ENCODE data around the gene ZFYVE1. TPM values are rescaled to one million over a fixed set of nuclear protein-coding genes. Genes with fewer than 3 reads are reported as not detected.

Gene ZFYVE1
- total RNA-seq, 4 donors from 2014 or later = 7.1 to 21.7 (median 17.5) TPM

DNA sequence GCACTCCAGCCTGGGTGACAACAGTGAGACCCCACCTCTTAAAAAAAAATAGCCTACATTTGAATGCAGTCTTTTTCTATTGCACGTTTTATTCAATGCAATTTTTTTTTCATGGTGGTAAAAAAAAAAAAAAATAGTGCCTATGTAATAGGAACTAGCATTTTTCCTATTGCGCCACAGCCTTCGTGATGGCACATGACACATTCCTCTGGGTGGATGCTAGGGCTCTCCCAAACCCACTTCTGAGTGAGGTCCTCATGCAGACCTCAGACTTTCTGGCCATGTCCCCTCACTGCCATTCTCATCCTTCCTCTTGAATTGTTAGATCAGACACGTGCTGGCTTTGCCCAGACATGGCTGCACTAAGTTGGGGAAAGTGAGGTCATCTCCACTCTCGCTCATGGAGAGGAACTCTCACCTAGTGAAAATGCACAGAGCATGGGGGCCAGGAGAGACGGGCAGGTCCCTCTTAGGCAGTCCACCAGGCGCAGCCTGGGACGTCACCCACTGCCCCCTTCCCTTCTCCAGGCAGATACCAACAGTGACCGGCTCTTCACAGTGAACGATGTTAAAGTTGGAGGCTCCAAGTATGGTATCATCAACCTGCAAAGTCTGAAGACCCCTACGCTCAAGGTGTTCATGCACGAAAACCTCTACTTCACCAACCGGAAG, 81.4 kb downstream of the ZFYVE1 start:
- 85 to 94% methylated on average over 3 to 13 of the region's 13 CpGs for WGBS, 2 donors (ENCODE audit: low coverage in 1 of 2)
- intact Hi-C loops (cut with DNase I; ENCODE audit: low total_unique reads) (no loop called here), in situ Hi-C loops (cut with MboI; ENCODE audit: low pct_ligation_motif_present in 1 of 4, low pct_unique_long_range_greater_than_20kb in 1 of 4, low sequenced_read_pairs in 3 of 4) (loop anchor here in 2 of 4 donors (10.0 kb wide), 1 partner anchor 431 kb away; no protein-coding TSS in a partner anchor)
- no peaks in the 10 kb centered on the region for H3K9me3 ChIP-seq
- H3K27ac ChIP-seq = no peak overlapping the region
- TF ChIP-seq POLR2A (IDR thresholded peaks at IDR 0.05) (no peak), EP300 (IDR thresholded peaks at IDR 0.05; ENCODE audit: low read depth) (no peak), POLR2AphosphoS5 (IDR thresholded peaks at IDR 0.05) (no peak)
- TF ChIP-seq, protein P1, sequence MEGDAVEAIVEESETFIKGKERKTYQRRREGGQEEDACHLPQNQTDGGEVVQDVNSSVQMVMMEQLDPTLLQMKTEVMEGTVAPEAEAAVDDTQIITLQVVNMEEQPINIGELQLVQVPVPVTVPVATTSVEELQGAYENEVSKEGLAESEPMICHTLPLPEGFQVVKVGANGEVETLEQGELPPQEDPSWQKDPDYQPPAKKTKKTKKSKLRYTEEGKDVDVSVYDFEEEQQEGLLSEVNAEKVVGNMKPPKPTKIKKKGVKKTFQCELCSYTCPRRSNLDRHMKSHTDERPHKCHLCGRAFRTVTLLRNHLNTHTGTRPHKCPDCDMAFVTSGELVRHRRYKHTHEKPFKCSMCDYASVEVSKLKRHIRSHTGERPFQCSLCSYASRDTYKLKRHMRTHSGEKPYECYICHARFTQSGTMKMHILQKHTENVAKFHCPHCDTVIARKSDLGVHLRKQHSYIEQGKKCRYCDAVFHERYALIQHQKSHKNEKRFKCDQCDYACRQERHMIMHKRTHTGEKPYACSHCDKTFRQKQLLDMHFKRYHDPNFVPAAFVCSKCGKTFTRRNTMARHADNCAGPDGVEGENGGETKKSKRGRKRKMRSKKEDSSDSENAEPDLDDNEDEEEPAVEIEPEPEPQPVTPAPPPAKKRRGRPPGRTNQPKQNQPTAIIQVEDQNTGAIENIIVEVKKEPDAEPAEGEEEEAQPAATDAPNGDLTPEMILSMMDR (IDR thresholded peaks at IDR 0.05) = no peak
- DNase-seq = no peak
- H3K36me3 ChIP-seq = peaks cover 0 to 20% (median 7%) of the 10 kb centered on the region in 4 donors
- no peaks in the 10 kb centered on the region for H3K4me1 ChIP-seq
- no peak overlapping the region for H3K4me3 ChIP-seq
- no peaks in the 10 kb centered on the region for H3K27me3 ChIP-seq

DNA sequence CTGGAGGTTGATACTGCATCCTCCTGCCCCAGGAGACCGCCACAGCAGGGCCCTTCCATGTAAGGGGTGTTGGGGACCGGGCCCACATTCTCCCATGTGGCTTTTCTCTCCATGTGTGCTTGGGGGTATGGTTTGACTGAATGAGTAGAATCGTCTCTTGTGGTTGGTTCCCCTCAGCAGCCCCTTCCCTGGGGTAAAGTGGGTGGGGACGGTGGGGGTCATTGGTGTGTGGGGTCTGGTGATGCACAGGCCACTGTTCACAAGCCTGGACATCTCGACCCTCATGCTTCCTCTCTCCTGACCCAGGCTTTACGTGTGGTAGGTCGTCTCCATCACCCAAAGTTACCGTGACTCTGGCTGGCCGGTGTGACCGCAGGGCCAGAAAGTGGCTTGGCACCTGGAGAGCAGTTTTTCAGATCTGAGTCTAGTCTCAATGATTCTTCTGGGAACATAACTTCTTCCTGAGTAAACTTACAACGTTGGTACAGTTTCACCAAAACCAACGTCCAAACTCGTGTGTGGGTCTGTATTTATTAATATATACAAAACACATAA, 83.0 kb downstream of the ZFYVE1 start:
- 82 to 87% methylated on average over 5 to 13 of the region's 13 CpGs for WGBS, 2 donors (ENCODE audit: low coverage in 1 of 2)
- H3K4me3 ChIP-seq = no peak overlapping the region
- TF ChIP-seq POLR2AphosphoS5 (IDR thresholded peaks at IDR 0.05) (no peak), POLR2A (IDR thresholded peaks at IDR 0.05) (no peak), EP300 (IDR thresholded peaks at IDR 0.05; ENCODE audit: low read depth) (no peak)
- TF ChIP-seq, protein P1 (IDR thresholded peaks at IDR 0.05) = no peak
- H3K27me3 ChIP-seq = no peaks in the 10 kb centered on the region
- in situ Hi-C loops (cut with MboI; ENCODE audit: low pct_ligation_motif_present in 1 of 4, low pct_unique_long_range_greater_than_20kb in 1 of 4, low sequenced_read_pairs in 3 of 4) (loop anchor here in 2 of 4 donors (10.0 kb wide), 1 partner anchor 429 kb away; no protein-coding TSS in a partner anchor), intact Hi-C loops (cut with DNase I; ENCODE audit: low total_unique reads) (no loop called here)
- no peaks in the 10 kb centered on the region for H3K9me3 ChIP-seq
- no peak for DNase-seq
- H3K4me1 ChIP-seq = no peaks in the 10 kb centered on the region
- no peak overlapping the region for H3K27ac ChIP-seq
- peaks cover 0 to 20% (median 7%) of the 10 kb centered on the region in 4 donors for H3K36me3 ChIP-seq

DNA sequence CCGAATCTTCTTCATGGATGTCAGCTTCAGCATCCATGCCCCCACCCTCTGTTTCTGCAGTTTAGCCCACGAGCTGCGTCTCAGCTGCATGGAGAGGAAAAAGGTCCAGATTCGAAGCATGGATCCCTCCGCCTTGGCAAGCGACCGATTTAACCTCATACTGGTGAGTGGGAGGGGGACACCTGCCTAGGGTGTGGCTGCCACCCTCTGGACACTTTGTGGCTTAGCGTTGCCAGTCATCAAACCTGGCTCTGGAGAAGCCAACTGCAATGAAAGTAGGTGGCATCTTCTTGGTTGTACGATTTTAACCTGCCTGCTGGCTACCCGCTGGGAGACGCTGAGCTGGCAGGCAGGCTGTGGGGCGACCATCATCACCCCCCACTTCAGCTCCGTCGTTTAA, 84.0 kb downstream of the ZFYVE1 start:
- peaks cover 0 to 20% (median 7%) of the 10 kb centered on the region in 4 donors for H3K36me3 ChIP-seq
- DNase-seq = no peak
- no peak overlapping the region for H3K27ac ChIP-seq
- 69 to 93% methylated on average over 3 to 14 of the region's 14 CpGs for WGBS, 2 donors (ENCODE audit: low coverage in 1 of 2)
- H3K4me3 ChIP-seq = no peak overlapping the region
- in situ Hi-C loops (cut with MboI; ENCODE audit: low pct_ligation_motif_present in 1 of 4, low pct_unique_long_range_greater_than_20kb in 1 of 4, low sequenced_read_pairs in 3 of 4) = loop anchor here in 2 of 4 donors (10.0 kb wide), 1 partner anchor 428 kb away; no protein-coding TSS in a partner anchor
- intact Hi-C loops (cut with DNase I; ENCODE audit: low total_unique reads) = no loop called here
- no peaks in the 10 kb centered on the region for H3K27me3 ChIP-seq
- H3K4me1 ChIP-seq = no peaks in the 10 kb centered on the region
- no peaks in the 10 kb centered on the region for H3K9me3 ChIP-seq
- TF ChIP-seq POLR2A (IDR thresholded peaks at IDR 0.05) = no peak
- TF ChIP-seq, protein P1 (IDR thresholded peaks at IDR 0.05) = no peak
- no peak for TF ChIP-seq POLR2AphosphoS5 (IDR thresholded peaks at IDR 0.05)
- no peak for TF ChIP-seq EP300 (IDR thresholded peaks at IDR 0.05; ENCODE audit: low read depth)

DNA sequence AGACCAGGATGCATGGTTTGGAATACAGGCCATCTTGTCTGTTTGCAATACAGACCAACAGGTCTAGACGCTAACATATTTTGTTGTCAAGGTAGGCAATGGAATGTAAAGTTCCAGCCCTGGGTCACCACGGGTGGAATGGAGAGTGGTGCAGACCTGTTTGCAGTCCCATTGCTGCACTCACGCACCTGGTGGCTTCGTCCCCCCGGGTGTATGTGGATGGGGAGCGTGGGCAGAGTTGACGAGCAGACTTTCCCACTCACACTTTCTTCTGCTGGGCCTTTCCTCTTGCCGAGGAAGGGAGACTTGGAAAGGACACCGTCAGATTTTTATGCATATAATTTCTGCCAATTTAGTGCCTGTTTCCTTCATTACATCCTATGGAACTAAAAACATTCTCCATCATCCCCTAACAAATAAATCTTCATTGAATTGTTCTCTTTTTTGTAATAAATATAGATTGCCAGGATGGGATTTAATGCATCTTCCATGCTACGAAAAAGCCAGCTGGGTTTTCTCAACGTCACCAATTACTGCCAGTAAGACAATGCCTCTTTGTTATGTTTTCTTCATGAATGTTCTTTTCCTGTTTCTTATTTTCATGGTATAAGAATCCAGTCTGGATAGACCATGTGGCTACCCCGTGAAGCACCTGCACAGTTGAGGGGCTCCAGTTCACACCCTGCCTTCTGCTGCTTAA, 85.5 kb downstream of the ZFYVE1 start:
- H3K27me3 ChIP-seq = no peaks in the 10 kb centered on the region
- WGBS, 2 donors (ENCODE audit: low coverage in 1 of 2) = 73 to 78% methylated on average over 12 of the region's 12 CpGs
- TF ChIP-seq POLR2A (IDR thresholded peaks at IDR 0.05) = no peak
- TF ChIP-seq EP300 (IDR thresholded peaks at IDR 0.05; ENCODE audit: low read depth) = no peak
- no peak for TF ChIP-seq POLR2AphosphoS5 (IDR thresholded peaks at IDR 0.05)
- TF ChIP-seq, protein P1 (IDR thresholded peaks at IDR 0.05) = no peak
- intact Hi-C loops (cut with DNase I; ENCODE audit: low total_unique reads) = no loop called here
- DNase-seq = no peak
- no peak overlapping the region for H3K4me3 ChIP-seq
- peaks cover 0 to 20% (median 7%) of the 10 kb centered on the region in 4 donors for H3K36me3 ChIP-seq
- in situ Hi-C loops (cut with MboI; ENCODE audit: low pct_ligation_motif_present in 1 of 4, low pct_unique_long_range_greater_than_20kb in 1 of 4, low sequenced_read_pairs in 3 of 4) = loop anchor here in 2 of 4 donors (10.0 kb wide), 1 partner anchor 427 kb away; no protein-coding TSS in a partner anchor
- H3K9me3 ChIP-seq = no peaks in the 10 kb centered on the region
- no peaks in the 10 kb centered on the region for H3K4me1 ChIP-seq
- no peak overlapping the region for H3K27ac ChIP-seq
